Smooth muscle cell (in vitro differentiated cells): Measurements from ENCODE around the gene PSMD5. TPM values are rescaled to one million over a fixed set of nuclear protein-coding genes. Genes with fewer than 3 reads are reported as not detected.

Experiments
- DNase-seq: peaks from one replicate; lab custom pipeline; 2025; ENCODE audit not compliant: unreplicated experiment; lab: John Stamatoyannopoulos, UW
- H2AFZ ChIP-seq: fragments of 200-600 bp; sonication (generic); 2 replicates; pipeline ENCODE4 v1.6.0; 2016; ENCODE audit warnings: antibody characterized with exemption, low read depth, mild to moderate bottlenecking
- H3F3A ChIP-seq: fragments of 200-600 bp; sonication (generic); 2 replicates; pipeline ENCODE4 v1.6.0; 2017; ENCODE audit warnings: antibody characterized with exemption, low read depth
- H3K27ac ChIP-seq: fragments of 200-600 bp; sonication (generic); 2 replicates; pipeline ENCODE4 v1.5.1; 2016; ENCODE audit warnings: low read depth, mild to moderate bottlenecking
- H3K27me3 ChIP-seq: fragments of 200-600 bp; sonication (generic); 2 replicates; pipeline ENCODE4 v1.6.1; 2016; ENCODE audit warnings: low read depth, mild to moderate bottlenecking
- H3K36me3 ChIP-seq: fragments of 200-600 bp; sonication (generic); 2 replicates; pipeline ENCODE4 v1.5.1; 2016; ENCODE audit warnings: low read depth
- H3K4me1 ChIP-seq: fragments of 200-600 bp; sonication (generic); 2 replicates; pipeline ENCODE4 v1.5.1; 2016; ENCODE audit warnings: low read depth
- H3K4me2 ChIP-seq: fragments of 200-600 bp; sonication (generic); 2 replicates; pipeline ENCODE4 v1.6.0; 2016; ENCODE audit warnings: mild to moderate bottlenecking
- H3K4me3 ChIP-seq: fragments of 200-600 bp; sonication (generic); 2 replicates; pipeline ENCODE4 v1.5.1; 2016; ENCODE audit warnings: mild to moderate bottlenecking
- H3K79me2 ChIP-seq: fragments of 200-600 bp; sonication (generic); 2 replicates; pipeline ENCODE4 v1.6.0; 2016; ENCODE audit warnings: low read depth, mild to moderate bottlenecking
- H3K9ac ChIP-seq: fragments of 200-600 bp; sonication (generic); 2 replicates; pipeline ENCODE4 v1.6.0; 2016; ENCODE audit warnings: low read depth
- H3K9me3 ChIP-seq: fragments of 200-600 bp; sonication (generic); replicated peaks from 2 replicates; pipeline ENCODE4 v1.5.1; 2016; ENCODE audit warnings: low read depth
- H4K20me1 ChIP-seq: fragments of 200-600 bp; sonication (generic); 2 replicates; pipeline ENCODE4 v1.6.0; 2016; ENCODE audit warnings: low read depth
- CTCF ChIP-seq: fragments of 200-600 bp; sonication (generic); IDR thresholded peaks from 2 replicates; pipeline ENCODE4 v1.5.1; 2017; ENCODE audit warnings: borderline replicate concordance, mild to moderate bottlenecking, antibody characterized with exemption; ENCODE audit not compliant: insufficient read depth, poor library complexity, severe bottlenecking
- WGBS: methylation state at CpG from one replicate; pipeline ENCODE4 v1.1.7; 2016; ENCODE audit warnings: low lambda C conversion rate; 5-methylcytosine and 5-hydroxymethylcytosine counted together
- polyA plus RNA-seq: library from polyadenylated mRNA; unstranded; fragments of >200 nt; fragmentation: Nextera tagmentation; extraction: Ambion mirVana; gene quantifications from 2 replicates; pipeline ENCODE4 v1.2.1, GENCODE V29; 2016
- total RNA-seq: library from RNA; depleted of rRNA; stranded (reverse); fragments of >200 nt; gene quantifications from 2 replicates; pipeline ENCODE4 v1.2.3, GENCODE V29; 2014

The PSMD5 gene
- total and polyA plus RNA-seq, 2 experiments from 2014 or later, result 14.4 to 18.6 TPM

- Histone ChIP-seq H4K20me1 (peaks cover 42% of the 10 kb centered on the region), H3F3A (no peaks in the 10 kb centered on the region), H3K4me2 (no peak overlapping the region), H3K27me3 (no peaks in the 10 kb centered on the region), H3K36me3 (peaks cover 3% of the 10 kb centered on the region), H3K9me3 (no peaks in the 10 kb centered on the region), H3K9ac (no peak overlapping the region), H3K4me3 (no peak overlapping the region), H3K4me1 (no peaks in the 10 kb centered on the region), H3K79me2 (peaks cover 44% of the 10 kb centered on the region), H3K27ac (no peak overlapping the region), H2AFZ (no peak overlapping the region)
- no peak for DNase-seq
- no peak for TF ChIP-seq CTCF
Observed at GRCh38 chr9:120779227-120779626, 63.5 kb downstream of the PSMD5 start.

- peaks cover 39% of the 10 kb centered on the region for H3K79me2 ChIP-seq
- TF ChIP-seq CTCF, result no peak
- H3K4me1 ChIP-seq, result no peaks in the 10 kb centered on the region
- 82% methylated on average over 2 of the region's 2 CpGs for WGBS
- H3K9me3 ChIP-seq, result no peaks in the 10 kb centered on the region
- no peaks in the 10 kb centered on the region for H3F3A ChIP-seq
- H3K36me3 ChIP-seq, result peaks cover 3% of the 10 kb centered on the region
- H3K9ac ChIP-seq, result no peak overlapping the region
- H2AFZ ChIP-seq, result no peak overlapping the region
- peaks cover 38% of the 10 kb centered on the region for H4K20me1 ChIP-seq
- no peak overlapping the region for H3K27ac ChIP-seq
- H3K4me3 ChIP-seq, result no peak overlapping the region
- H3K4me2 ChIP-seq, result no peak overlapping the region
- no peak for DNase-seq
- no peaks in the 10 kb centered on the region for H3K27me3 ChIP-seq
Observed at GRCh38 chr9:120778758-120779157, 64.0 kb downstream of the PSMD5 start.

DNA sequence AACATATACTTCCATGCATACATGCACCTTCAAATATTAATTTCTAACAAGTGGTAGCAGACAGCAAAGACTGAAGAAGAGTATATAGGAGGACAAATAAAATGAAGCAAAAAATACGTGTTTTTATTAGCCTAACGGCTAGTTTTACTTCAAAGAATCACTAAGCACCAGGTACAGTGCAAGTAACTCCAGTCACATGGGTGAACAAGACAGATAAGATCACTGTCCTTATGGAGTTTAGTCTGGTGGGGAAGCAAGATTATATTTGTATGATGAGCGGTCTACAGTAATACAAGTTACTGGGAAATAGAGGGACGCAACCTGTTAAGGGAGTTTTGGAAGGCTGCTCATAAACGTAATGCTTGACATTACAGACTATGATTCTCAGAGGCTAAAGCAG, 65.5 kb downstream of the PSMD5 start:
- Histone ChIP-seq H2AFZ (no peak overlapping the region), H3K27me3 (no peaks in the 10 kb centered on the region), H3K4me3 (no peak overlapping the region), H3F3A (no peaks in the 10 kb centered on the region), H3K9ac (no peak overlapping the region), H3K36me3 (peaks cover 3% of the 10 kb centered on the region), H3K27ac (no peak overlapping the region), H3K4me2 (no peak overlapping the region), H3K4me1 (no peaks in the 10 kb centered on the region), H3K9me3 (no peaks in the 10 kb centered on the region), H4K20me1 (peaks cover 34% of the 10 kb centered on the region), H3K79me2 (peaks cover 24% of the 10 kb centered on the region)
- no peak for DNase-seq
- WGBS, result 94% methylated on average over 5 of the region's 5 CpGs
- TF ChIP-seq CTCF, result no peak

DNA sequence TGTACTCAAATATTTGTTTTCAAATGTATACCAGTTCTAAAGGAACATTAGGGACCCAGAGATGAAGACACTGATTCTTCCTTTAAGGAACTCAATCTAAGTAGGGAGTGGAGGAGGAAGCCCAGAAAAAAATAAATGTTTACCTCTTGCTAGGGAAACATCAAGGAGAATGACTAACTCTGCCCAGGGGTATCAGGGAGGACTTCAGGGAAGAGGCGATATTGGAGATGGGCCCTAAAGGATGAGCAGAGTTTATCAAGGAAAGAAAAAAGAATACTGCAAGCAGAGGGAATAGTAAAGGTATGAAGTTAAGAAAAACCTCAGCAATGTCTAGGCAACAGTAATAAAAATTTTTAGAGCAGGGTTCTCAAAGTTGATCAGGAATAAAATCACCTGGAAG, 65.9 kb downstream of the PSMD5 start:
- peaks cover 3% of the 10 kb centered on the region for H3K36me3 ChIP-seq
- 92% methylated on average over 1 of the region's 1 CpG for WGBS
- peaks cover 19% of the 10 kb centered on the region for H3K79me2 ChIP-seq
- H3K4me3 ChIP-seq, result no peak overlapping the region
- H3K4me2 ChIP-seq, result no peak overlapping the region
- no peaks in the 10 kb centered on the region for H3K27me3 ChIP-seq
- no peaks in the 10 kb centered on the region for H3F3A ChIP-seq
- no peak for TF ChIP-seq CTCF
- H3K9ac ChIP-seq, result no peak overlapping the region
- DNase-seq, result no peak
- peaks cover 33% of the 10 kb centered on the region for H4K20me1 ChIP-seq
- H3K9me3 ChIP-seq, result no peaks in the 10 kb centered on the region
- H3K27ac ChIP-seq, result peak overlapping the region; percentile 60
- no peaks in the 10 kb centered on the region for H3K4me1 ChIP-seq
- no peak overlapping the region for H2AFZ ChIP-seq
